T-helper 17 cell (primary cell): ENCODE measurements around the gene ABCA9. TPM values are rescaled to one million over a fixed set of nuclear protein-coding genes. Genes with fewer than 3 reads are reported as not detected.
"Not testable (repeated sequence)": the region's sequence is repeated elsewhere in the genome, so short reads cannot be mapped to it uniquely, and the experiment has no call there.

Experiments
- ATAC-seq: fragments of 150-1000 bp; cut with Tn5 transposase; 2 replicates; pipeline ENCODE4 v1.10.0; 2021; ENCODE audit warnings: mild to moderate bottlenecking, moderate library complexity
- DNase-seq, 3 donors: peaks; one replicate each; pipeline versions ENCODE4 v3.0.0 to v3.0.0-alpha.2; 2020 to 2021
- H3K9me3 ChIP-seq: one replicate; pipeline ENCODE4 v1.7.0; 2013; ENCODE audit warnings: low read length, mild to moderate bottlenecking; ENCODE audit not compliant: control insufficient read depth, poor library complexity, severe bottlenecking
- H3K27ac Mint-ChIP-seq: one replicate; pipeline ENCODE4 v1.8.0; 2022; ENCODE audit warnings: mild to moderate bottlenecking, moderate library complexity, mixed read lengths
- H3K27me3 Mint-ChIP-seq: one replicate; pipeline ENCODE4 v1.8.0; 2022; ENCODE audit warnings: mixed read lengths
- H3K36me3 Mint-ChIP-seq: one replicate; pipeline ENCODE4 v1.8.0; 2022; ENCODE audit warnings: low read depth, mixed read lengths
- H3K4me1 Mint-ChIP-seq: one replicate; pipeline ENCODE4 v1.8.0; 2022; ENCODE audit warnings: mild to moderate bottlenecking, mixed read lengths
- H3K4me3 Mint-ChIP-seq: one replicate; pipeline ENCODE4 v1.8.0; 2022; ENCODE audit warnings: mild to moderate bottlenecking, moderate library complexity, mixed read lengths
- total RNA-seq, 4 donors: library from RNA in 2 of 4; stranded (reverse) in 2 of 4; gene quantifications; one replicate each; pipeline ENCODE4 v1.2.3 and lab custom pipeline; 2022 to 2026

Gene ABCA9
- total RNA-seq, 2 donors from 2014 or later: 0.08 TPM; not detected in 1

GRCh38 chr17:68993112-68993511 lies 67.6 kb downstream of the ABCA9 start:
- H3K9me3 ChIP-seq: no peaks in the 10 kb centered on the region
- Mint-ChIP-seq H3K4me3 (no peak overlapping the region), H3K27ac (no peak overlapping the region), H3K27me3 (no peaks in the 10 kb centered on the region), H3K4me1 (peaks cover 2% of the 10 kb centered on the region), H3K36me3 (no peaks in the 10 kb centered on the region)
- DNase-seq (no peak), ATAC-seq (no peak)

- Mint-ChIP-seq H3K4me1 (peaks cover 2% of the 10 kb centered on the region), H3K27me3 (no peaks in the 10 kb centered on the region), H3K4me3 (no peak overlapping the region), H3K27ac (no peak overlapping the region), H3K36me3 (no peaks in the 10 kb centered on the region)
- no peak for DNase-seq
- no peaks in the 10 kb centered on the region for H3K9me3 ChIP-seq
- no peak for ATAC-seq
Observed at GRCh38 chr17:68987966-68988365, 72.8 kb downstream of the ABCA9 start.

- Mint-ChIP-seq H3K4me3 (no peak overlapping the region), H3K4me1 (no peaks in the 10 kb centered on the region)
Observed at GRCh38 chr17:68981288-68981687, 79.4 kb downstream of the ABCA9 start.

GRCh38 chr17:68973098-68973846 lies 87.5 kb downstream of the ABCA9 start:
- H3K4me1 Mint-ChIP-seq: no peaks in the 10 kb centered on the region
- ATAC-seq: no peak
- no peaks in the 10 kb centered on the region for H3K36me3 Mint-ChIP-seq
- DNase-seq: no peak
- H3K27me3 Mint-ChIP-seq: peaks cover 26% of the 10 kb centered on the region
- H3K9me3 ChIP-seq: peaks cover 4% of the 10 kb centered on the region
- H3K27ac Mint-ChIP-seq: no peak overlapping the region
- H3K4me3 Mint-ChIP-seq: no peak overlapping the region

More at GRCh38 chr17:68981288-68981687, 79.4 kb downstream of the ABCA9 start:
- DNase-seq (no peak), ATAC-seq (no peak)
- H3K27ac Mint-ChIP-seq: no peak overlapping the region
- H3K9me3 ChIP-seq: no peaks in the 10 kb centered on the region
- peaks cover 4% of the 10 kb centered on the region for H3K27me3 Mint-ChIP-seq
- no peaks in the 10 kb centered on the region for H3K36me3 Mint-ChIP-seq

- no peaks in the 10 kb centered on the region for H3K4me1 Mint-ChIP-seq
- peaks cover 4% of the 10 kb centered on the region for H3K9me3 ChIP-seq
- H3K4me3 Mint-ChIP-seq: no peak overlapping the region
- no peak for DNase-seq
- no peak for ATAC-seq
- H3K36me3 Mint-ChIP-seq: no peaks in the 10 kb centered on the region
- H3K27ac Mint-ChIP-seq: no peak overlapping the region
- H3K27me3 Mint-ChIP-seq: peaks cover 26% of the 10 kb centered on the region
Observed at GRCh38 chr17:68972119-68972704, 88.5 kb downstream of the ABCA9 start.

- Mint-ChIP-seq H3K36me3 (no peaks in the 10 kb centered on the region), H3K4me3 (no peak overlapping the region), H3K27me3 (peaks cover 22% of the 10 kb centered on the region), H3K4me1 (no peaks in the 10 kb centered on the region), H3K27ac (no peak overlapping the region)
- ATAC-seq (no peak), DNase-seq (no peak)
- H3K9me3 ChIP-seq: no peaks in the 10 kb centered on the region
Observed at GRCh38 chr17:68969101-68969500, 91.6 kb downstream of the ABCA9 start.

GRCh38 chr17:68963958-68964357 lies 96.8 kb downstream of the ABCA9 start:
- H3K4me1 Mint-ChIP-seq: no peaks in the 10 kb centered on the region
- no peak overlapping the region for H3K27ac Mint-ChIP-seq
- no peaks in the 10 kb centered on the region for H3K9me3 ChIP-seq
- H3K4me3 Mint-ChIP-seq: no peak overlapping the region
- ATAC-seq (no peak), DNase-seq (no peak)
- peaks cover 6% of the 10 kb centered on the region for H3K27me3 Mint-ChIP-seq
- H3K36me3 Mint-ChIP-seq: no peaks in the 10 kb centered on the region

- Mint-ChIP-seq H3K27ac (no peak overlapping the region), H3K36me3 (no peaks in the 10 kb centered on the region), H3K4me1 (no peaks in the 10 kb centered on the region), H3K4me3 (no peak overlapping the region), H3K27me3 (no peaks in the 10 kb centered on the region)
- H3K9me3 ChIP-seq: no peaks in the 10 kb centered on the region
- ATAC-seq (no peak), DNase-seq (no peak)
Observed at GRCh38 chr17:68961214-68961882, 99.4 kb downstream of the ABCA9 start.

GRCh38 chr17:68959117-68959516 lies 101.6 kb downstream of the ABCA9 start:
- H3K4me1 Mint-ChIP-seq, DNase-seq, H3K27ac Mint-ChIP-seq, ATAC-seq, H3K36me3 Mint-ChIP-seq, H3K4me3 Mint-ChIP-seq, H3K27me3 Mint-ChIP-seq, H3K9me3 ChIP-seq: not testable (repeated sequence)

- H3K4me3 Mint-ChIP-seq: no peak overlapping the region
- H3K36me3 Mint-ChIP-seq: no peaks in the 10 kb centered on the region
- H3K27ac Mint-ChIP-seq: no peak overlapping the region
- no peaks in the 10 kb centered on the region for H3K9me3 ChIP-seq
- ATAC-seq: no peak
- no peaks in the 10 kb centered on the region for H3K4me1 Mint-ChIP-seq
- DNase-seq: no peak
- peaks cover 6% of the 10 kb centered on the region for H3K27me3 Mint-ChIP-seq
Observed at GRCh38 chr17:68957944-68958343, 102.8 kb downstream of the ABCA9 start.

GRCh38 chr17:68955181-68955841 lies 105.4 kb downstream of the ABCA9 start, which contains the start of gene ABCA8:
ABCA8 (minus strand) TSS chr17:68955392; CDS start chr17:68942034, 13,358 bp downstream.
- H3K9me3 ChIP-seq: no peaks in the 10 kb centered on the region
- H3K4me1 Mint-ChIP-seq: no peaks in the 10 kb centered on the region
- H3K27me3 Mint-ChIP-seq: peaks cover 14% of the 10 kb centered on the region
- DNase-seq: no peak
- no peak within 1 kb of the TSS for H3K27ac Mint-ChIP-seq
- no peak within 1 kb of the TSS for H3K4me3 Mint-ChIP-seq
- no peaks in the 10 kb centered on the region for H3K36me3 Mint-ChIP-seq
- ATAC-seq: no peak

GRCh38 chr17:68954146-68954896 lies 106.4 kb downstream of the ABCA9 start:
- no peak for DNase-seq
- H3K9me3 ChIP-seq: no peaks in the 10 kb centered on the region
- Mint-ChIP-seq H3K27ac (no peak overlapping the region), H3K4me3 (no peak overlapping the region), H3K27me3 (peaks cover 14% of the 10 kb centered on the region), H3K36me3 (no peaks in the 10 kb centered on the region), H3K4me1 (no peaks in the 10 kb centered on the region)
- ATAC-seq: no peak
